Measurements from ENCODE around the gene FKBP10. TPM values are rescaled to one million over a fixed set of nuclear protein-coding genes. Genes with fewer than 3 reads are reported as not detected.
A peak's percentile ranks its signal among the peaks of the same experiment; 100 is the strongest.

FKBP10 gene
- polyA plus RNA-seq, 2 of the 4 experiments (the other 2 are of a cell fraction) = 109 to 119 TPM

DNA sequence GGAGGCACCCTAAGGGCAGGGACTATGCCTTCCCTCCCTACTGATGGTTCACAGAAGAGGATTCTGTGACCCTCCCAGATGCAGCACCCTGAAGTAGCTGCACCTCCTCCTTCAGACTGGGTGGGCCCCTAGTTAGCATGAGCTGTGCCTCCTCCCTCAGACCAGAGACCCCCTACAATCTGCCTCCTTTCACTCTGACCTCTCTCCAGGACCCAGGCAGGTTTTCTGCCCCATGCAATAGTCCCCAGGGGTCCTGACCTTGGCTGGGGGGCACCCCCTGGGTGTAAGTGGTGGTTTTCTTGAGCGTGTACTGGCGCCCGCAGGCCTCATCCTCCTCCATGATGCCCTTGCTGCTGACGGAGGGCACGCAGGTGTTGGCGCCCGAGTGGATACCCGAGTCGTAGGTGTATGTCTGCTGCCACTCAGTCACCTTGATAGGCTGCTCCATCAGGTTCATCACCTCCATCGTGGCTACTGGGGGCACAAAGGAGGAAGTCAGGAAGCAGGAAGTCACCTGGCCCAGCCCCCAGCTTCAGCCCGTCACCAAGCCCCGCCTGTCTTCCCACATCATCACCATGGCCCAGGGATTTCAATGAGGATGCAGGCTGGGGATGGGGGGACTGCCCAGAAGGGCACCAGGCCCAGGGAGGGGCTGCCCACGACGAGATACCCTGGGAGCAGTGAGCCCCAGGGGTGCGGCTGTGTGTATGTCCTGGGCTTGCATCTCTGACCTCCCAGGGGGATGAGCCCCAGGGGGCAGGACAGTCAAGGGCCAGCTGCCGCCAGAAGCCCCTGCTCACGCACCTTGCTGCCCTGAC lies 41.2 kb upstream of the FKBP10 start:
- no peak overlapping the region for H3K4me3 ChIP-seq
- FAIRE-seq (no peak), ATAC-seq (no peak), DNase-seq (ENCODE audit: low read depth in 1 of 2, low spot score in 1 of 2) (no peak)
- H3K4me1 ChIP-seq = peaks cover 51% of the 10 kb centered on the region
- H3K27ac ChIP-seq = peak overlapping the region; percentile 89 to 93; a peak in 5 of 6 replicates
- 86% methylated on average over 16 of the region's 17 CpGs for WGBS (ENCODE audit: missing lambda C conversion rate)
- H3K9me3 ChIP-seq = no peaks in the 10 kb centered on the region
- POLR2A ChIA-PET = interaction anchor here (1.0 kb wide), 1 partner anchor 15 kb away, joined by 3 read pairs; the partner anchor contains the start of gene JUP
- CTCF ChIA-PET = interaction anchor here (52.0 to 96.0 kb wide), 2 partner anchors 16 to 21 kb away, joined by 3262 read pairs; partner anchors contain the start of genes FKBP10, GAST, HAP1 and JUP
- TF ChIP-seq EP300 (IDR thresholded peaks at IDR 0.05) (no peak), POLR2AphosphoS2 (conservative IDR thresholded peaks at IDR 0.05; ENCODE audit: low read length) (no peak), HOXB13 (CRISPR knock-in tag; IDR thresholded peaks at IDR 0.05; ENCODE audit: low read depth) (no peak), RCOR1 (IDR thresholded peaks at IDR 0.05; ENCODE audit: low read depth, low read length) (no peak), ZC3H11A (IDR thresholded peaks at IDR 0.05) (no peak), KDM5A (IDR thresholded peaks at IDR 0.05) (no peak), GATA3 (IDR thresholded peaks at IDR 0.05; ENCODE audit: borderline replicate concordance) (no peak), TP53 (CRISPR knock-in tag; IDR thresholded peaks at IDR 0.05) (no peak), MAZ (IDR thresholded peaks at IDR 0.05; ENCODE audit: borderline replicate concordance, low read depth, low read length) (no peak), MAFK (IDR thresholded peaks at IDR 0.05; ENCODE audit: partially characterized antibody) (no peak), PHF8 (IDR thresholded peaks at IDR 0.05; ENCODE audit: borderline replicate concordance, low read depth) (no peak), SMC3 (IDR thresholded peaks at IDR 0.05) (no peak), NFE2L2 (conservative IDR thresholded peaks at IDR 0.05; ENCODE audit: low read length) (no peak), FOXS1 (CRISPR knock-in tag; IDR thresholded peaks at IDR 0.05) (no peak), HOXA7 (CRISPR knock-in tag; IDR thresholded peaks at IDR 0.05) (no peak), RAD21 (conservative IDR thresholded peaks at IDR 0.05 in 1 of 2, IDR thresholded peaks at IDR 0.05 in 1 of 2) (no peak), CBX2 (IDR thresholded peaks at IDR 0.05; ENCODE audit: borderline replicate concordance, low read depth) (no peak)
- TF ChIP-seq, protein P1, sequence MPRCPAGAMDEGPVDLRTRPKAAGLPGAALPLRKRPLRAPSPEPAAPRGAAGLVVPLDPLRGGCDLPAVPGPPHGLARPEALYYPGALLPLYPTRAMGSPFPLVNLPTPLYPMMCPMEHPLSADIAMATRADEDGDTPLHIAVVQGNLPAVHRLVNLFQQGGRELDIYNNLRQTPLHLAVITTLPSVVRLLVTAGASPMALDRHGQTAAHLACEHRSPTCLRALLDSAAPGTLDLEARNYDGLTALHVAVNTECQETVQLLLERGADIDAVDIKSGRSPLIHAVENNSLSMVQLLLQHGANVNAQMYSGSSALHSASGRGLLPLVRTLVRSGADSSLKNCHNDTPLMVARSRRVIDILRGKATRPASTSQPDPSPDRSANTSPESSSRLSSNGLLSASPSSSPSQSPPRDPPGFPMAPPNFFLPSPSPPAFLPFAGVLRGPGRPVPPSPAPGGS (IDR thresholded peaks at IDR 0.05) = no peak
- TF ChIP-seq, protein P2, sequence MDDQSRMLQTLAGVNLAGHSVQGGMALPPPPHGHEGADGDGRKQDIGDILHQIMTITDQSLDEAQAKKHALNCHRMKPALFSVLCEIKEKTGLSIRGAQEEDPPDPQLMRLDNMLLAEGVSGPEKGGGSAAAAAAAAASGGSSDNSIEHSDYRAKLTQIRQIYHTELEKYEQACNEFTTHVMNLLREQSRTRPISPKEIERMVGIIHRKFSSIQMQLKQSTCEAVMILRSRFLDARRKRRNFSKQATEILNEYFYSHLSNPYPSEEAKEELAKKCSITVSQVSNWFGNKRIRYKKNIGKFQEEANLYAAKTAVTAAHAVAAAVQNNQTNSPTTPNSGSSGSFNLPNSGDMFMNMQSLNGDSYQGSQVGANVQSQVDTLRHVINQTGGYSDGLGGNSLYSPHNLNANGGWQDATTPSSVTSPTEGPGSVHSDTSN (IDR thresholded peaks at IDR 0.05) = no peak
- TF ChIP-seq, protein P3, sequence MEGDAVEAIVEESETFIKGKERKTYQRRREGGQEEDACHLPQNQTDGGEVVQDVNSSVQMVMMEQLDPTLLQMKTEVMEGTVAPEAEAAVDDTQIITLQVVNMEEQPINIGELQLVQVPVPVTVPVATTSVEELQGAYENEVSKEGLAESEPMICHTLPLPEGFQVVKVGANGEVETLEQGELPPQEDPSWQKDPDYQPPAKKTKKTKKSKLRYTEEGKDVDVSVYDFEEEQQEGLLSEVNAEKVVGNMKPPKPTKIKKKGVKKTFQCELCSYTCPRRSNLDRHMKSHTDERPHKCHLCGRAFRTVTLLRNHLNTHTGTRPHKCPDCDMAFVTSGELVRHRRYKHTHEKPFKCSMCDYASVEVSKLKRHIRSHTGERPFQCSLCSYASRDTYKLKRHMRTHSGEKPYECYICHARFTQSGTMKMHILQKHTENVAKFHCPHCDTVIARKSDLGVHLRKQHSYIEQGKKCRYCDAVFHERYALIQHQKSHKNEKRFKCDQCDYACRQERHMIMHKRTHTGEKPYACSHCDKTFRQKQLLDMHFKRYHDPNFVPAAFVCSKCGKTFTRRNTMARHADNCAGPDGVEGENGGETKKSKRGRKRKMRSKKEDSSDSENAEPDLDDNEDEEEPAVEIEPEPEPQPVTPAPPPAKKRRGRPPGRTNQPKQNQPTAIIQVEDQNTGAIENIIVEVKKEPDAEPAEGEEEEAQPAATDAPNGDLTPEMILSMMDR (IDR thresholded peaks at IDR 0.05) = no peak
- H3K4me2 ChIP-seq = peak overlapping the region; percentile 87; the same call in 2 of the 3 replicates

DNA sequence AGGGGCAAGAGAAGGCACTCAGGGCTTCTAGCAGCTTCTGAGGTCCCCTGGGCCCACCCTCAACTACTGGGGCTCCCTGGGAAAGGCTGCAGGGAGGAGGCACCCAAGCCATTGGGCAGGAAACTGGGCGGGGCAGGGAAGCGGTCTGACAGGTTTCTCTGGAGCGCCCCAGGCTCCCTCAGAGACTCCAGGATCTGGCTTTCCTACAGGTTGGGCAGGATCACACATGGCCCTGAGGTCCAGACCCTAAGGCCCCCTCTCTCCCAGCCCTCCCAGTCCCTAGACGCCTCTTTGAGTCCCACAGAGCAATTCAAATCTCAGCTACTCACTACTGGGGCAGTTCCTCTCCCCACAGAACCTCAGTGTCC lies 40.6 kb upstream of the FKBP10 start:
- ChIA-PET CTCF (interaction anchor here (52.0 to 96.0 kb wide), 2 partner anchors 16 to 22 kb away, joined by 3262 read pairs; partner anchors contain the start of genes FKBP10, GAST, HAP1 and JUP), POLR2A (interaction anchor here (0.6 to 1.0 kb wide), 2 partner anchors 14 to 1634 kb away, joined by 3 to 5 read pairs; partner anchors contain the start of gene JUP)
- ATAC-seq (no peak), DNase-seq (ENCODE audit: low read depth in 1 of 2, low spot score in 1 of 2) (no peak), FAIRE-seq (no peak)
- Histone ChIP-seq H3K4me3 (no peak overlapping the region), H3K9me3 (no peaks in the 10 kb centered on the region), H3K4me1 (peaks cover 57% of the 10 kb centered on the region), H3K4me2 (peak overlapping the region; percentile 87), H3K27ac (peak overlapping the region; percentile 89 to 93)
- 88% methylated on average over 4 of the region's 4 CpGs for WGBS (ENCODE audit: missing lambda C conversion rate)
- TF ChIP-seq, protein P4, sequence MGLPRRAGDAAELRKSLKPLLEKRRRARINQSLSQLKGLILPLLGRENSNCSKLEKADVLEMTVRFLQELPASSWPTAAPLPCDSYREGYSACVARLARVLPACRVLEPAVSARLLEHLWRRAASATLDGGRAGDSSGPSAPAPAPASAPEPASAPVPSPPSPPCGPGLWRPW (IDR thresholded peaks at IDR 0.05) = no peak
- TF ChIP-seq CHD4 (IDR thresholded peaks at IDR 0.05; ENCODE audit: borderline replicate concordance) (no peak), FOSB (CRISPR knock-in tag; IDR thresholded peaks at IDR 0.05) (no peak), RAD21 (conservative IDR thresholded peaks at IDR 0.05 in 1 of 2, IDR thresholded peaks at IDR 0.05 in 1 of 2) (no peak), EHF (CRISPR knock-in tag; IDR thresholded peaks at IDR 0.05) (no peak), MAZ (IDR thresholded peaks at IDR 0.05; ENCODE audit: borderline replicate concordance, low read depth, low read length) (no peak), HOXB5 (CRISPR knock-in tag; IDR thresholded peaks at IDR 0.05) (no peak), KDM1A (IDR thresholded peaks at IDR 0.05; ENCODE audit: low read depth) (no peak), CHD2 (IDR thresholded peaks at IDR 0.05; ENCODE audit: low read length, partially characterized antibody) (no peak), ZC3H11A (IDR thresholded peaks at IDR 0.05) (no peak), NR3C1 (IDR thresholded peaks at IDR 0.05) (no peak)
- TF ChIP-seq, protein P5, sequence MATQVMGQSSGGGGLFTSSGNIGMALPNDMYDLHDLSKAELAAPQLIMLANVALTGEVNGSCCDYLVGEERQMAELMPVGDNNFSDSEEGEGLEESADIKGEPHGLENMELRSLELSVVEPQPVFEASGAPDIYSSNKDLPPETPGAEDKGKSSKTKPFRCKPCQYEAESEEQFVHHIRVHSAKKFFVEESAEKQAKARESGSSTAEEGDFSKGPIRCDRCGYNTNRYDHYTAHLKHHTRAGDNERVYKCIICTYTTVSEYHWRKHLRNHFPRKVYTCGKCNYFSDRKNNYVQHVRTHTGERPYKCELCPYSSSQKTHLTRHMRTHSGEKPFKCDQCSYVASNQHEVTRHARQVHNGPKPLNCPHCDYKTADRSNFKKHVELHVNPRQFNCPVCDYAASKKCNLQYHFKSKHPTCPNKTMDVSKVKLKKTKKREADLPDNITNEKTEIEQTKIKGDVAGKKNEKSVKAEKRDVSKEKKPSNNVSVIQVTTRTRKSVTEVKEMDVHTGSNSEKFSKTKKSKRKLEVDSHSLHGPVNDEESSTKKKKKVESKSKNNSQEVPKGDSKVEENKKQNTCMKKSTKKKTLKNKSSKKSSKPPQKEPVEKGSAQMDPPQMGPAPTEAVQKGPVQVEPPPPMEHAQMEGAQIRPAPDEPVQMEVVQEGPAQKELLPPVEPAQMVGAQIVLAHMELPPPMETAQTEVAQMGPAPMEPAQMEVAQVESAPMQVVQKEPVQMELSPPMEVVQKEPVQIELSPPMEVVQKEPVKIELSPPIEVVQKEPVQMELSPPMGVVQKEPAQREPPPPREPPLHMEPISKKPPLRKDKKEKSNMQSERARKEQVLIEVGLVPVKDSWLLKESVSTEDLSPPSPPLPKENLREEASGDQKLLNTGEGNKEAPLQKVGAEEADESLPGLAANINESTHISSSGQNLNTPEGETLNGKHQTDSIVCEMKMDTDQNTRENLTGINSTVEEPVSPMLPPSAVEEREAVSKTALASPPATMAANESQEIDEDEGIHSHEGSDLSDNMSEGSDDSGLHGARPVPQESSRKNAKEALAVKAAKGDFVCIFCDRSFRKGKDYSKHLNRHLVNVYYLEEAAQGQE (IDR thresholded peaks at IDR 0.05) = no peak

Measured in A549 (cell line).